Upper lobe of right lung (tissue), 1 donor: ENCODE measurements around the gene GCLM. TPM values are rescaled to one million over a fixed set of nuclear protein-coding genes. Genes with fewer than 3 reads are reported as not detected.

Source experiments
- ATAC-seq: fragments of 200-7000 bp; cut with Tn5 transposase; one replicate; pipeline ENCODE4 v1.9.1; 2020; ENCODE audit warnings: mild to moderate bottlenecking, moderate library complexity
- DNase-seq: peaks from one replicate; pipeline ENCODE4 v3.0.0-alpha.2; 2020
- H3K27ac ChIP-seq: fragments of 200-600 bp; one replicate; pipeline ENCODE4 v1.8.0; 2022
- H3K27me3 ChIP-seq: fragments of 200-600 bp; one replicate; pipeline ENCODE4 v1.8.0; 2022; ENCODE audit warnings: mild to moderate bottlenecking
- H3K36me3 ChIP-seq: fragments of 200-600 bp; one replicate; pipeline ENCODE4 v1.8.0; 2022
- H3K4me1 ChIP-seq: fragments of 200-600 bp; one replicate; pipeline ENCODE4 v1.8.0; 2022
- H3K4me3 ChIP-seq: fragments of 200-600 bp; one replicate; pipeline ENCODE4 v1.8.0; 2022; ENCODE audit warnings: mild to moderate bottlenecking
- H3K9me3 ChIP-seq: fragments of 200-600 bp; one replicate; pipeline ENCODE4 v1.8.0; 2022
- intact Hi-C: fragments of 100-400 bp; cut with DNase I; formaldehyde crosslinking; loops from one replicate; pipeline ENCODE4 v1.11.0; 2022
- microRNA-seq: library from miRNA; unstranded; fragments of <30 nt; microRNA quantifications from one replicate; pipeline ENCODE4 v1.2.0, GENCODE V29; 2020; ENCODE audit warnings: borderline microRNAs expressed
- total RNA-seq: library from RNA; stranded (reverse); fragmentation: NEBNext Ultra II Directional; extraction: Animal tissue kit (Norgen Biotek cat#: 25700); gene quantifications from one replicate; pipeline ENCODE4 v1.2.1, GENCODE V29; 2021
- TF ChIP-seq, protein P1 (sequence below): fragments of 200-600 bp; IDR thresholded peaks from one replicate; pipeline ENCODE4 v1.8.0; 2022; ENCODE audit warnings: antibody characterized with exemption
- donor health status: DM: no; HTN: yes; CAD: no; lungs with severe emphysema.

The GCLM gene
- total RNA-seq, 1 donor from 2014 or later, result 24.5 TPM

- Histone ChIP-seq H3K9me3 (no peaks in the 10 kb centered on the region), H3K36me3 (no peaks in the 10 kb centered on the region), H3K4me3 (no peak overlapping the region), H3K4me1 (peaks cover 3% of the 10 kb centered on the region), H3K27me3 (no peaks in the 10 kb centered on the region), H3K27ac (no peak overlapping the region)
- TF ChIP-seq, protein P1, sequence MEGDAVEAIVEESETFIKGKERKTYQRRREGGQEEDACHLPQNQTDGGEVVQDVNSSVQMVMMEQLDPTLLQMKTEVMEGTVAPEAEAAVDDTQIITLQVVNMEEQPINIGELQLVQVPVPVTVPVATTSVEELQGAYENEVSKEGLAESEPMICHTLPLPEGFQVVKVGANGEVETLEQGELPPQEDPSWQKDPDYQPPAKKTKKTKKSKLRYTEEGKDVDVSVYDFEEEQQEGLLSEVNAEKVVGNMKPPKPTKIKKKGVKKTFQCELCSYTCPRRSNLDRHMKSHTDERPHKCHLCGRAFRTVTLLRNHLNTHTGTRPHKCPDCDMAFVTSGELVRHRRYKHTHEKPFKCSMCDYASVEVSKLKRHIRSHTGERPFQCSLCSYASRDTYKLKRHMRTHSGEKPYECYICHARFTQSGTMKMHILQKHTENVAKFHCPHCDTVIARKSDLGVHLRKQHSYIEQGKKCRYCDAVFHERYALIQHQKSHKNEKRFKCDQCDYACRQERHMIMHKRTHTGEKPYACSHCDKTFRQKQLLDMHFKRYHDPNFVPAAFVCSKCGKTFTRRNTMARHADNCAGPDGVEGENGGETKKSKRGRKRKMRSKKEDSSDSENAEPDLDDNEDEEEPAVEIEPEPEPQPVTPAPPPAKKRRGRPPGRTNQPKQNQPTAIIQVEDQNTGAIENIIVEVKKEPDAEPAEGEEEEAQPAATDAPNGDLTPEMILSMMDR, result no peak
- intact Hi-C loops, result no loop called here
- ATAC-seq (no peak), DNase-seq (no peak)
Observed at GRCh38 chr1:93837961-93838360, 71.3 kb downstream of the GCLM start.

Small RNA genes lying within 50 kb of the gene (microRNA-seq; reads per million reads assigned to microRNA genes)
- 2.3 reads per million, percentile 13 among the genes with 10 or more reads in this experiment for gene MIR760

Other genes starting within 250 kb of the GCLM start
- 23.5 TPM for gene BCAR3, start 227.6 kb downstream of the GCLM start, total RNA-seq
- gene DNTTIP2, start 30.2 kb downstream of the GCLM start, total RNA-seq, result 49.0 TPM
- 1.4 TPM for gene ABCA4, start 211.7 kb upstream of the GCLM start, total RNA-seq